CD4-positive, alpha-beta T cell treated with Interleukin-15 for 4 hours (primary cell): ENCODE measurements around the gene USP10.
"Not testable (repeated sequence)": the region's sequence is repeated elsewhere in the genome, so short reads cannot be mapped to it uniquely, and the experiment has no call there.

Source experiments
- DNase-seq: peaks from one replicate; pipeline ENCODE4 v3.0.0-alpha.2; 2020; ENCODE audit warnings: low spot score

USP10 gene

DNA sequence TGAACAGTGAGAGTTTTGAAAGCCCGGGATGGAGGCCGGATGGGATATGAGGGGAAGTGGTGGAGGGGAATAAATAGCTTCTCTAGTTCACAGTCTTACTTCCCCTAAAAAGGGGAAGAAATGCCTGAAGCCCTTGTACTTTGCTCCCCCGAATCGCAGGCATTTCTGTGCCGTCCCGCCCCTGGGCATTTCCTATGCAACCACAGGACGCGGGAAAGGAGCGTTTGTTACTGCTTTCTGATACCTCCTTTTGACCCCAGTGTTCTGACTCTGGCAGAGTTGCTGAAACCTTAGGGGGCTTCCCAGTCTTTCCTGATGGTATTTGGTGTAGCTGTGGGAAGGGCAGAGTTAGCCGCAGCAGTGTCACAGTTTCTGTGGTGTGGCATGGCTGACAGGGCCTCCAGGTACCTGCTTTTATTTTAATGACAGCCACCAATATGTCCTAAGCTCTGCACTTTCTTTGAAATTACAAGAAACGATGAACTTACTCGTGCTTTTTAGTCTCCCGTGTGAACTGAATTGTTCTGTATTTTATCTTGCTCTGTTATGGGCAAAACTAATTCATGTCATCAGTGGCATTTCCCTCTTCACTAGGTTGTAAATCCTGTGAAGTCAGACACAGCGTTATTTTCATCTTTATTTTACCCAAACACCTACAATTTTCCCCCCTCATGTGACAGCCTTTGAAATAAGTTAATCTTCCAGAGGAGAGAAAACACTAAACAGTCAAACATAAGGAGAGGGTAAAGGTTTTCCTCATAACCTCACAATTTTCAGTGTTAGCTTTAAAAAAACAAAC lies 27.1 kb downstream of the USP10 start:
- no peak for DNase-seq

DNA sequence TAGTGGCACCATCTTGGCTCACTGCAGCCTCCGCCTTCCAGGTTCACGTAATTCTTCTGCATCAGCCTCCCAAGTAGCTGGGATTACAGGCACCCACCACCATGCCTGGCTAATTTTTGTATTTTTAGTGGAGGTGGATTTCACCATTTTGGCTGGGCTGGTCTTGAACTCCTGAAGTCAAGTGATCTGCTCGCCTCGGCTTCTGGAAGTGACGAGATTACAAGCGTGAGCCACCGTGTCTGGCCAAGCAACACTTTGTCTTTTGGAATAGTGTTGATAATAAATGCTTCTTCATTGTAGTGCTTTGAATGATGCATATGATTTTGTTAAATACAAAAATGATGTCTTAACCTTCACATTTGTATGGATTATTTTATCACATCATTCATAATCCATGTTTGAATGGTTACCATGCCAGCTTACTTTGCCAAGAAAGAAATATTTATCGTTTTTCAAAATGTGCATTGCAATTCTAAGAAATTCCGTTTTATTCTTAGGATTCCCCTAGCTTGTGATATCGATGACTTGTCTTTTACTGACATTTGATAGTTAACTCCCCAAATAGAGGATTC lies 29.1 kb downstream of the USP10 start:
- no peak for DNase-seq

DNA sequence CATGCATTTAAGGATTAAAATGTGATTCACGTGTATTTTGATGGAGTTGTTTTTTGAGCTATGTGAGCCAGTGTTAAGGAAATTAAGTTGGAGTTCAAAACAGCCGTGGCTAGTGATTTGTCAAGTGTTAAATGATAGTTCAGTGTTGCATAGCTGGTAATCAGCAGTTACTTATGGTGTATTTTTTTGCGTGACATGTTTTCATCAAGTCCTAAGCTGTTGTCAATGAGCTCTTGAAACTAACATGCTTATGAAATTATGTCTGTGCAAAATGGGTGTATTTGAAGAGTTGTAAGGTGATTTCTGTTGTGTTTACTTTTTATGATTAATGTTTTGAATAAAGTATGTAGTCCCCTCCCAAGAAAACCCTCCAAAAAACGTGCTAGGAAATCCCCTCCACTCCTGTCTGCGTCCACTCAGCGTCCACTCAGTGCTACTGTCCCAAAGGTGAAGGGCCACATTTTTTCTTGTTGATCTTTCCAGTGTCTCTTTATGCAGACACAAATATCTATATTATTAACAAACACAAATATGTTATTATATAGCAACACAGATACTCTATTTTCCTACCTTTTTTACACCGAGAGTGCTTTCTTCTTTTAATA lies 30.0 kb downstream of the USP10 start:
- DNase-seq, result no peak

DNA sequence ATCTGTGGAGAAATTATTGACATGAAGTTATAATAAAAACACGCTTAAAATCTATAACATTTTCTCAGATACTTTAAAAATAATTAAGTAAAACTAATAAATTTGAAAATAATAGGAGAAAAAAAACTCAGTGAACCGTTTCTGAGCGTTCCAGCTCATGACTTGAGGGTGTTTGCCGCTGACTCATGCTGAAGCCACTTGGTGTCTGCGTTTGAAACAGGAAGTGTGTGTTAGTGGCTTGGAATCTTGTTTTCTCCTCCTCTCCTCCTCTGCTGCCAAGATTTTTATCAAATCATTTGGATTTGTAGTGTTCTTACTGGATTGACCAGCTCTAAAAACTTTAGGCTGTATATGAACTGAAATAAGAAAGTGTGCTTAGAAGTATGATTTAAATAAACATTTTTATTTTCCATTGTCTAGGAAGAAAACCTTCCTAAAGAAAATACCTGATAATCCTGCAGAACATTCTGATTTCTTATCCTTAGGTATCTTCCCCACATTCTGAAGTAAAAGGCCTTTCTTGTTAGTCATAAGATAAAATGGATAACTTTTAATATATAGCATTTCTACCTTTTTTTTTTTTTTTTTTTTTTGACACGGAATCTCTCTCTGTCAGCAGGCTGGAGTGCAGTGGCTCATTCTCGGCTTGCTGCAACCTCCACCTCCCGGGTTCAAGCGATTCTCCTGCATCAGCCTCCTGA lies 30.8 kb downstream of the USP10 start:
- DNase-seq, result peak; percentile 50

DNA sequence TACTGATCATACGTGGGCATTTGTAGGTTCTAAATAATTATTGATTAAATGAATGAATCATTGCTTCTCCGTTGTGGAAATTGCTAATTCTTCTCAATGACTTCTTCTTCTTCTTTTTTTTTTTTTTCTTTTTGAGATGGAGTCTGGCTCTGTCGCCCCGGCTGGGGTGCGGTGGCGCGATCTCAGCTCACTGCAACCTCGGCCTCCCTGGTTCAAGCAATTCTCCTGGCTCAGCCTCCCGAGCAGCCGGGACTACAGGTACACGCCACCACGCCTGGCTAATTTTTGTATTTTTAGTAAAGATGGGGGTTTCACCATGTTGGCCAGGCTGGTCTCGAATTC lies 32.5 kb downstream of the USP10 start:
- DNase-seq, result not testable (repeated sequence)

DNA sequence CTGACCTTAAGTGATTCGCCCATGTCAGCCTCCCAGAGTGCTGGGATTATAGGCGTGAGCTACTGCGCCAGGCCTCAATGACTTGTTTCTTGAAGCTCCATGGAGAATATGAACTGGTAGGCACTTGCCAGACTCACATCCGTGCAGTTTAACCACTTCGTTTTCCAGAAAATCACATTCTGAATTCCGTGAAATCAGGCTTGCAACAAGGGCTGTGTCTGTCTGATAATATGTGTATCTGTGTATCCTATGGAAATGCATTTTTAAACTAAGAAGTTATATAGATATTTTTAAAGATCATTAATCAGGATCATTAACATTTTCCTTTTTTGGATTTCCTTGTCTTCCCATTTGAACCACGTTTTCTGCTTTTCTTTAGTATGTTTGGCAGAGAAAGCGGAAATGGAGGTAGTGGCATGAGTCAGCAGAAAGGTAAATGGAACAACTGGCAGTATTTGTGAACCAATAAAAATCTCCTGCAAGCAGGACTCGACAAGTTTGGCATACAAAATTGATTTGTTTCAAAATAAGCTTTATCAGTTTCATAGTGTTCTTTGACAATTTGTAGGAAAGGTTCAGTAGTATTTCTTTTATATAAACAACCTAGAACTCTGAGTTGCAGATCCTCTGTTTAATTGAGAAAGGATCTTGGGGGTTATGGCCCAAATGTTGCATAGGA lies 33.0 kb downstream of the USP10 start:
- DNase-seq, result no peak

DNA sequence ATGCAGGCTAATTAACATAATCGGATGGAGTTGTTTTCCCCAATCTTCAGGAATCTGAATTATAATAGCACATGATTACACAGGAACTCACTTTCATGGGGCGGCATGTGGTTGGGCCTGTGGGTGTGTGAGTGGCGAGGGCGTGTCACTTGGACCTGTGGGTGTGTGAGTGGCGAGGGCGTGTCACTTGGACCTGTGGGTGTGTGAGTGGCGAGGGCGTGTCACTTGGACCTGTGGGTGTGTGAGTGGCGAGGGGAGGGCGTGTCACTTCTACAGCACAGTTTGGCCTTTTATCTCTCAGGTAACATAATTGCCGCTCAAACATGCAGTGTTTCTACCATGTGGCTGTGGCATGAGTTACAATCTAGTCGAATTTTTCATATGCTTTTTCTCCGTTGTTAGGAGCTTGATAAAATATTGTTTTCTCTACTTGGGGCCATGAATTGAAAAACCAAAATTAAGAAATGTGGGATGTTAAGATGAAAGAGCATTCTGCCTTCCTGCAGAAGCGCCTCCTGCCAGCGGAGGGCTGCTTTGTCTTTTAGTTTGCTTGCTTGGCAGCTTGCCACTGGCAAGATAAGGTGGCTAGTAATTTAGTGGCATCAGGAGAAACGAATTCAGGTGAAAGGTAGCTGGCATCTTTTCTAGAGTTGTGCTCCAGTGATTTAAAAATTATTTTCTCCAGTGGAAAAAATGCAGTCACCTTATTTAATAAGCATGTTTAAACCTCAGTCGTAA lies 36.2 kb downstream of the USP10 start:
- peak; percentile 60 for DNase-seq

DNA sequence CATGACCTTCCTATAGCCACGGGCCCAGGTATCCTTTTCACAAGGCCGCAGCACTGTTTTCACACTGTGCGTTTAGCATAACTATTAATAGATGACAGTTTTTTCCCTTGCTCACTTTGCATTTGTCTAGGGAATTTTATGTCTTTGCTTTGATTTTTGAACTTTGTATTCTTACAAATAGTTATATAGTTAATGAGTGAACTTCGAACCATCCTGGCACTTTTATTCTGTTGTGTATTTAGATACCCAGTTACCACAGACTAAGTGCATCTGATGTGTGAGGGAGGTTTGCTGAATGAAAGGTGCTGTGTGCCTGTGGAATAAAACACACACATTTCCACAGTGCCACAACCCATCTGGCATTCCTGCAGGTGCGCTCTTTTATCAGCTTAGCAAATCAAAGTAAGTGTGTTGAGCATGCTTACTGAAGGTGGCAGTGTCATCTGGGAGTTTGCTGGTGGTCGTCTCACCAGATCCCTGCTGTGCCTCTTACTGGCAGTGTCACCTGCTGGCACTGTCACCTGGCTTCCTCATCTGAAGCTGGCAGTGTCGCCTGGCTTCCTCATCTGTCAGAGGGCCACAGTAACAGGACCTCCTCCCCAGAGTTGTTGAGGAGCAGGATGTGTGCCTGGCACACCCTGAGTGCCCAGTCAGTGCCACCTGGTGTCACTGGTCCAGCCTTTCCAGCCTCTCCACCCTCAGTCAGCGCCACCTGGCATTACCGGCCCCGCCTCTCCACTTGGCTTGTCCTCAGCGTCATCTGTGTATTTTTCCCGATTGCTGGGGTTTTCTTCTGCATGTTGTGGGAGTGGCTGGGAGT lies 37.6 kb downstream of the USP10 start:
- no peak for DNase-seq

DNA sequence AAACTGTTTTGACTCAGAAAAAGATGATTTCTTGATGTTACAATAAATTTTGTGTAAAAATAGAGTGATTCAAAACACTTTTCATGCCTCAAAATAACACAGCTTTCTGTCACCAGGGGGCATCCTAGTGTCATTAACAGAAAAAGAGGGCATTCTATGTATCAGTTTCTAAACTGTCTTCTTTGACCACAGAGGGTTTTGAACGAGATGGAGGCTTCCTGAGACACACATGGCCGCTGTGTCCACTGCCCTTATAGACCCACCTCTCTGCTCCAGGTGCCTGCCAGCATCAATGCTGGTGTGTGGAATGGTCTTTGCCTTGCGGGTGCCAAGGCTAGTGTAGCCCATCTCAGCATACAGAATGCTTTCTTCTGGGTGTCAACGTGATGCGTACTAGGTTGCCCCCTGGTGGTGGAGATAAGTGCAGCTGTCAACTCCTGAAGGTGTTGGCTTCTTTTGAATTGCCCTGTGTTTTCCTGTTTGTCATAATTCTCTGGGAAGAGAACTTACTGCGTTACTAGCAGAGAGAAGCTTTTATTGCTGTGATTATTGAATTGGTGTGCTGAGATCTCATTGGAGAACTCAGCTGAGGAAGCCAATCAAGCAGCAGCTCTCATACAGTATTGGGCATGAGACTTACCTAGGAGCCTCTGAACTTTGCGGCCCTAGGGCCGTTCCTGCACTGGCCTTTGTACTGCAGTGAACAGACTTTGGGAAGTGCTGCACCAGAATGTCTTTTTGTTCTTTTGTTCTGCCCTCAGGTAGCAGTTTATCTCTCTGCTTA lies 38.6 kb downstream of the USP10 start:
- peak; percentile 78 for DNase-seq

DNA sequence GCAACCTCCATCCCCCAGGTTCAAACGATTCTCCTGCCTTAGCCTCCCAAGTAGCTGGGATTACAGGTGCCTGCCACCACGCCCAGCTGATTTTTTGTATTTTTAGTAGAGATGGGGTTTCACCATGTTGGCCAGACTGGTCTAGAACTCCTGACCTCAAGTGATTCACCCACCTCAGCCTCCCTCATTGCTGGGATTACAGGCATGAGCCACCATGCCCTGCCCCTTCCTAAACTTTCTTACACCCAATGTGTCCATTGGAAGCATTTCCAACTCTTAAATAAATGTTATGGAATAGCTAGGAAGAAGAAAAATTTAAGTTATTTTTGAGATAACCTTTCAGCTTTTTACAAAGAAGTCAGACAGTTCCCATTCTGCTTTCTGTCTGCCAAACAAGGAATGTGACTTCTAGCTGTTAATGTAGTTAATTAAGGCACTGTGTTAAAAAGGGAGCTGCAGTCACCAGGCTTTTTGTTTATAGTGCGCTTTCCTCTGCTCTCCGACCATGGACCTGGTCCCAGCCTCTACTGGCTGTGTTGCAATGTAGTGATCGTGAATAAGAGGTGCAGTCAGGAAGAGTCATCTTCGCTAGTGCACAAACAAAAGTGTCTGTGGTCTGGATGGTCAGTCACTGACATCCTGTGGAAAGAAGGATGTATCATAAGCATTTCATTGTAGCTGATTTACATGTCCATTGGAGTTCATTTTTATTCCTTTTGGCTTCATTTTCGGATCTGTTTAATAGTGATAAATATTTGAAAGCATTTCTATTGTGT lies 39.7 kb downstream of the USP10 start:
- DNase-seq, result no peak

DNA sequence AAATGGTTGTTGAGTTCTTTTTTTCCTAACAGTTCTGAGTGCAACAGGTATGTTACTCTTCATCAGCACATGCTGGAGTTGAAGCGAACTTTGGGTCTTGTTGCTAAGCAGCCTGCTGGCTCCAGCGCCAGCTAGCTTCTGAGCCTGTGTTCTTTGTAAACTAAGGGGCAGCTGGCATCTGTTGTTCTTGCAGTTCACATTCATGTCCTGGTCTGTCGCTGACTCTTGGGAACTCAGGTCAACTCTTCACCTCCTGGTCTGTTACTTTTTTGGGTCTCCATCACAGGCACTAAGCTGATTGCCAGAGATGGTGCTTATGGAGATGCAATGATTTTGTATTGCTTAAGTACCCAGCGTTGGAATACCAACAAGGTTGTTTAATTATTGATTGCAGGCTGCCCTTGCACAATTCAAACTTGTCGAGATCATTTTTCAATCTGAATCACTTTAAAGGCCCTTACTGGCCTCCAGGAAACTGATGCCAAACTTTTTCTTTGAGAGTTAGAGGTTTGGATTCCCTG lies 40.9 kb downstream of the USP10 start:
- DNase-seq, result no peak

DNA sequence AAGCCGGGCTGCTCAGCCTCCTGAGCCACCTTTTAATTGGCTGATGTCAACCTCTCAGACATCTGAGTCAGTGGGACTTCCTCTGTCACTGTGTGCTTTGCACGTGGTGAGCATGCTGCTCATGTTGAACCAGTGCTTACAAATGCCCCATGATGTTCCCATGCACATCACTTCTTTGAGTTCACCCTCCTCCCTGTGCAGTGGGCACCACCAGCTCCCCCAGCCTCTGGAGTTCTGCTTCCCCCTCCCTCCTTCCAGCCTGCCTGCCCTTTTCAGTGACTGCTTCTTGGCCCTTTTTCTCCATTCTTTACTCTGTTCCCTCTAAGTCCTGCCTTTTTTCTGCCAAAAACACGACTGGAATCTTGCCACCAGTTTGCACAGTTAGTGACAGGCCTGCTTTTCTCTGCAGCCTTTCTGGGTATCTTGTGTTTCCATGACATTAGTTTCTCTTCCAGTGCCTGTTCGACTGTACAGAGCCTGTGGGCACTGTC lies 41.6 kb downstream of the USP10 start:
- DNase-seq, result no peak

DNA sequence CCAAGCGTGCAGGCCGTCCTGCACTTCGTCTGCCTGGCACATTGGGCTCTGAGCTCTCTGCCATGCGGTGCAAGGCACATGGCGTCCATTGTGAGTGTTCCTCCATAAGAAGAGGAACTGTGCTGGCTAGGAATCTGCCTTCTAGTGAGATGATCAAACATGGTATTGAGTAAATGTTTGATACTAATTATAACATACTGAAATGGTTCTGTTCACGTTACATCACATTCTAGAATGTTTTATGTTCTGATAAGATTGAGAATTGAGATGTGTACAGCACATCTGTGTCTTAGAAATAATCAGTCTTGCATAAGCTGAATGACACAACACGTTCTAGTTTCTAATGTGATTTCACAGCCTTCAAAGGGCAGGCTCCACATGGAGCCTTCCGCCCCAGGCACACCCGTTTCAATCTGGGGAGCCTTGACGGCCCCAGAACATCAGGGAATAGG lies 42.9 kb downstream of the USP10 start:
- DNase-seq, result no peak

DNA sequence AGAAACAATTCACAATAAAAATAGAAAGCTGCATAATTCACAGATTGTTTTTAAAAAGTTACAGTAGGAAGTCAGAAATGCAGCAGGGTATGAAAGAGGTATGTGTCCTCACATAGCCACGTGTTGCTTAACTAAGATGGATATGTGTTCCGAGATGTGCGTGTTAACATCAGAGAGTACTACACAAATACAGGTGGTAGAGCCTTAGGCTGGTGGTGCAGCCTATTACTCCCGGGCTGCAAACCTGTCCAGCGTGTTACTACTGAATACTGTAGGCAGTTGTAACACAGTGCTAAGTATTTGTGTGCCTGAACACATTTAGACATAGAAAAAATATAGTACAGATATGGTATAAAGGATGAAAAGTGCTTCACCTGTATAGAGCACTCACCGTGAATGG lies 46.4 kb downstream of the USP10 start:
- DNase-seq, result no peak

DNA sequence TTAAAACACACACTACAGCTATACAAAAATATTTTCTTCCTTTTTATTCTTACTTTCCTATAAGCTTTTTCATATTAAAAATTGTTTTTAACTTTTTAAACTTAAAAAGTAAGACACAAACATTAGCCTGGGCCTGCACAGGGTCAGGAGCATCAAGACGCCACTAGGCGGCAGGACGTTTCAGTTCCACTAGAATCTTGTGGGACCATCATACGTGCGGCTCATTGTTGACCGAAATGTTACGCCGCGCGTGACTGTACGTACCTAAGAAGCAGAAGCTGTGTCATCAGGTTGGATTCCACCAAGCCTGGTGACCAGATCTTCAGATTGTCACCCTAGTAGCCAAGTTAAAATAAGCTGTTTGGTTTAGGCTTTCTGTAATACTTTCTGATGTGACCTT lies 47.1 kb downstream of the USP10 start:
- DNase-seq, result no peak

DNA sequence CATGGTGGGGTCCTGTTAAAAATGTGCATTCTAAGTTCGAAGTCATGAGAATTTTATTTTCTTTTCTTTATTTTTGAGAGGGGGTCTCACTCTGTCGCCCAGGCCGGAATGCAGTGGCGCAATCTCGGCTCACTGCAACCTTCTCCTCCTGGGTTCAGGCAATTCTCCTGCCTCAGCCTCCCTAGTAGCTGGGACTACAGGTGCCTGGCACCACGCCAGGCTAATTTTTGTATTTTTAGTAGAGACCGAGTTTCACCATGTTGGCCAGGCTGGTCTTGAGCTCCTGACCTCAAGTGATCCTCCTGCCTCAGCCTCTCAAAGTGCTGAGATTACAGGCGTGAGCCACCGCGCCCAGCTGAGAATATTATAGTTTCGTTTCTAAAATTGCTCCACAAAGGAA lies 48.4 kb downstream of the USP10 start:
- not testable (repeated sequence) for DNase-seq

DNA sequence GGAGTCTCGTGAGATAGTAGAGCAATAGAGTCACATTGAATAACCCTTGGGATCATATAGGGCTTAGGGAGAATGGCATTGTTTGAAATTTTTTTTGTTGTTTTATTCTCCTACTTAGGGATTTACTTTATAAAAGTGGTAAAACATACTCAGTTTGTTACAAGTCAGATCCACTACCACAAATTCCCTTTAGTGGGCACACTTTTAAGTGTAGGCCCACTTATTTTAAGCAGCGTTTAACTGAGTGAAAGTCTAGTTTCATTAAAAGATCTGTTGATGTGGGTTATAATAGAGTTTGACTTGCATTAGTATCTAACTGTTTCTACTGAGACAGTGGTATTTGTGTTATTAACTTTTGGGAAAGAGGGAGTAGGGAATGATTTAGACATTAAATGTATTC lies 49.3 kb downstream of the USP10 start:
- DNase-seq, result no peak

DNA sequence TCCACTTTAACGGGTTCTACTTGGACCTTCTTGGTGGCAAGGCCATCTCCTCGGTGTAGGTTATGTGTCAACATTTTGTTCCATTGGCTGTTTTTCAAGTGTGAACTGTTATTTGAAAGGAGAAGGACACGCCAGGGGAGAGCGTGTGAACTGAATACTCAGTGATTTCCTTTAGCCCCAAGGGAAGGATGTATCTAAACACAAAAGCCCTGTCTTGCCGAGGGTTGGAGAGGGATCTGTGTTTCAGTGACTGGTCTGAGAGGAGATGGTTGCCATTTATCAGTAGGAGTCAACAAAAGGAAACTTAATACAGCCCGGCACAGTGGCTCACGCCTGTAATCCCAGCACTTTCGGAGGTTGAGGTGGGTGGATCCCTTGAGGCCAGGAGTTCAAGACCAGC lies 50.0 kb downstream of the USP10 start:
- no peak for DNase-seq

DNA sequence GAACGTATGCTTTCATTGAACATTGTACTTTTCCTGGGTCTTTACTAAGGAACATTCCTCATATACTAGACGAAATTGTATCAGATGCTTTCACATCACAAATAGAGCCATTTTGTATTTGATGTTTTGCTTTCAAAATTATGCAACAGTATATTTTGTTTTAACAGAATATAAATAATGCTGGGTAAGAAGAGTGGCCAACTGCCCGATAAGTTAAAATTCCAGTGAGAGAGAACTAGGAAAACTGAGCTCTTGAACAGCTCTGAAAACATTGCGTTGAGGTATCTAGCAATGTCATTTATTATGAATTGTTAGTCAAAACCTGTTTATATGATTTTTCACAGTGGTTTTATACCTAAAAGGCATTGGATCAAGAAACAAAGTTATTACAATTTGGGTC lies 50.8 kb downstream of the USP10 start:
- no peak for DNase-seq
